B cell (primary cell): Measurements from ENCODE around the gene MEN1. TPM values are rescaled to one million over a fixed set of nuclear protein-coding genes. Genes with fewer than 3 reads are reported as not detected.
A peak's percentile ranks its signal among the peaks of the same experiment; 100 is the strongest.

Source experiments
- ATAC-seq: fragments of 200-7000 bp; cut with Tn5 transposase; one replicate; pipeline ENCODE4 v1.10.0; 2021; ENCODE audit warnings: low read depth, mild to moderate bottlenecking, moderate number of reproducible peaks, moderate library complexity
- CTCF ChIA-PET: fragments of 350-600 bp; sonication (Branson Sonifier 250); formaldehyde crosslinking; loops from one replicate; lab custom pipeline; 2021; ENCODE audit warnings: antibody characterized with exemption, inconsistent platforms; lab: Charles Lee
- POLR2A ChIA-PET: fragments of 350-600 bp; sonication (Branson Sonifier 250); formaldehyde crosslinking; loops from one replicate; lab custom pipeline; 2021; ENCODE audit warnings: antibody characterized with exemption; lab: Charles Lee
- DNase-seq: peaks from one replicate; pipeline ENCODE4 v3.0.0; 2013
- H2AFZ ChIP-seq: 2 replicates; pipeline ENCODE4 v1.6.1; 2012; ENCODE audit warnings: mild to moderate bottlenecking, low read depth, low read length; ENCODE audit not compliant: insufficient read depth, poor library complexity, severe bottlenecking
- H3K27ac ChIP-seq, 2 donors: 1 replicate in 1 of 2; 2 replicates in 1 of 2; pipeline ENCODE4 v1.5.1; 2012 to 2013; ENCODE audit warnings: low read length in 2 of 2, mild to moderate bottlenecking in 2 of 2, moderate library complexity in 1 of 2
- H3K27me3 ChIP-seq, 4 experiments: fragments of 200-600 bp in 1 of 4; sonication (generic) in 1 of 4; replicated peaks in 1 of 4; 1 replicate in 2 of 4; 2 replicates in 2 of 4; pipeline versions ENCODE4 v1.6.1 to v1.7.0; 2013 to 2016; ENCODE audit warnings: low read length in 3 of 4, mild to moderate bottlenecking in 2 of 4, mixed read lengths in 1 of 4, moderate library complexity in 1 of 4; ENCODE audit not compliant: insufficient read depth in 4 of 4, control insufficient read depth in 3 of 4; ENCODE audit errors: control extremely low read depth in 1 of 4
- H3K36me3 ChIP-seq, 2 experiments: replicated peaks in 1 of 2; 1 replicate in 1 of 2; 2 replicates in 1 of 2; pipeline versions ENCODE4 v1.6.1 to v1.7.1; 2013; ENCODE audit warnings: low read length in 1 of 2; ENCODE audit not compliant: insufficient read depth in 2 of 2, control insufficient read depth in 1 of 2; ENCODE audit errors: control extremely low read depth in 1 of 2, extremely low read depth in 1 of 2
- H3K4me1 ChIP-seq, 2 donors: fragments of 200-600 bp in 1 of 2; sonication (generic) in 1 of 2; 1 replicate in 1 of 2; 2 replicates in 1 of 2; pipeline versions ENCODE4 v1.5.1 to v1.6.1; 2013 to 2017; ENCODE audit warnings: low read length in 2 of 2; ENCODE audit not compliant: control insufficient read depth in 2 of 2, insufficient read depth in 2 of 2
- H3K4me2 ChIP-seq: replicated peaks from 2 replicates; pipeline ENCODE3; 2012; ENCODE audit warnings: mild to moderate bottlenecking, low read depth, low read length; ENCODE audit not compliant: poor library complexity, severe bottlenecking
- H3K4me3 ChIP-seq, 5 experiments: fragments of 200-600 bp in 1 of 5; sonication (generic) in 1 of 5; 1 replicate in 3 of 5; 2 replicates in 2 of 5; pipeline versions ENCODE4 v1.5.1 to v1.7.0; 2011 to 2016; ENCODE audit warnings: low read length in 4 of 5, mild to moderate bottlenecking in 4 of 5, low read depth in 2 of 5, control low read depth in 1 of 5, moderate library complexity in 1 of 5; ENCODE audit not compliant: insufficient read depth in 1 of 5; ENCODE audit errors: control extremely low read depth in 1 of 5, extremely low read depth in 1 of 5
- H3K79me2 ChIP-seq: fragments of 200-600 bp; sonication (generic); one replicate; pipeline ENCODE4 v1.6.0; 2016; ENCODE audit warnings: low read length; ENCODE audit not compliant: control insufficient read depth, insufficient read depth
- H3K9ac ChIP-seq: fragments of 200-600 bp; sonication (generic); 2 replicates; pipeline ENCODE4 v1.6.1; 2017; ENCODE audit warnings: mild to moderate bottlenecking, low read length, moderate library complexity
- H3K9me3 ChIP-seq, 3 donors: one replicate each; pipeline versions ENCODE4 v1.6.1 to v1.7.1; 2013; ENCODE audit warnings: low read length in 2 of 3; ENCODE audit not compliant: control insufficient read depth in 2 of 3, insufficient read depth in 1 of 3; ENCODE audit errors: control extremely low read depth in 1 of 3
- H4K20me1 ChIP-seq: 2 replicates; pipeline ENCODE4 v1.6.0; 2012; ENCODE audit warnings: mild to moderate bottlenecking, low read length; ENCODE audit not compliant: insufficient read depth, control insufficient read depth, poor library complexity, severe bottlenecking
- H3K27ac Mint-ChIP-seq: one replicate; pipeline ENCODE4 v1.8.0; 2021; ENCODE audit warnings: mixed read lengths
- H3K27me3 Mint-ChIP-seq: one replicate; pipeline ENCODE4 v1.8.0; 2021; ENCODE audit warnings: mixed read lengths
- H3K4me1 Mint-ChIP-seq: one replicate; pipeline ENCODE4 v1.8.0; 2021; ENCODE audit warnings: mixed read lengths
- H3K4me3 Mint-ChIP-seq: one replicate; pipeline ENCODE4 v1.8.0; 2021; ENCODE audit warnings: mixed read lengths
- H3K9me3 Mint-ChIP-seq: one replicate; pipeline ENCODE4 v1.8.0; 2022; ENCODE audit warnings: mixed read lengths; ENCODE audit not compliant: insufficient read depth
- EZH2 ChIP-seq: IDR thresholded peaks from 2 replicates; pipeline ENCODE4 v1.6.1; 2012; ENCODE audit warnings: borderline replicate concordance, low read depth, mild to moderate bottlenecking, moderate library complexity, low read length; ENCODE audit not compliant: insufficient read depth, poor library complexity, severe bottlenecking
- WGBS: methylation state at CpG from one replicate; pipeline ENCODE4 v1.1.5; 2013; ENCODE audit warnings: missing lambda C conversion rate; ENCODE audit not compliant: insufficient coverage; 5-methylcytosine and 5-hydroxymethylcytosine counted together
- intact Hi-C: fragments of 100-400 bp; cut with micrococcal nuclease; formaldehyde crosslinking; loops from one replicate; pipeline ENCODE4 v1.10.0; 2022
- polyA plus RNA-seq: library from polyadenylated mRNA; depleted of rRNA; stranded (reverse); fragments of >200 nt; gene quantifications from 2 replicates; pipeline ENCODE4 v1.2.3, GENCODE V29; 2012
- total RNA-seq, 2 donors: library from RNA; stranded (reverse); fragments of 120-200 nt in 1 of 2; gene quantifications; 1 replicate in 1 of 2; 2 replicates in 1 of 2; pipeline versions ENCODE4 v1.2.3 to v1.2.4, GENCODE V29; 2013 to 2022
- TF ChIP-seq, protein P1 (sequence below): fragments of 200-600 bp; IDR thresholded peaks from one replicate; pipeline ENCODE4 v1.8.0; 2022; ENCODE audit warnings: antibody characterized with exemption, mild to moderate bottlenecking

The MEN1 gene
- total and polyA plus RNA-seq, 2 donors (not counting 1 experiment from before 2014, with no cell fraction given), result 48.2 to 68.5 TPM

DNA sequence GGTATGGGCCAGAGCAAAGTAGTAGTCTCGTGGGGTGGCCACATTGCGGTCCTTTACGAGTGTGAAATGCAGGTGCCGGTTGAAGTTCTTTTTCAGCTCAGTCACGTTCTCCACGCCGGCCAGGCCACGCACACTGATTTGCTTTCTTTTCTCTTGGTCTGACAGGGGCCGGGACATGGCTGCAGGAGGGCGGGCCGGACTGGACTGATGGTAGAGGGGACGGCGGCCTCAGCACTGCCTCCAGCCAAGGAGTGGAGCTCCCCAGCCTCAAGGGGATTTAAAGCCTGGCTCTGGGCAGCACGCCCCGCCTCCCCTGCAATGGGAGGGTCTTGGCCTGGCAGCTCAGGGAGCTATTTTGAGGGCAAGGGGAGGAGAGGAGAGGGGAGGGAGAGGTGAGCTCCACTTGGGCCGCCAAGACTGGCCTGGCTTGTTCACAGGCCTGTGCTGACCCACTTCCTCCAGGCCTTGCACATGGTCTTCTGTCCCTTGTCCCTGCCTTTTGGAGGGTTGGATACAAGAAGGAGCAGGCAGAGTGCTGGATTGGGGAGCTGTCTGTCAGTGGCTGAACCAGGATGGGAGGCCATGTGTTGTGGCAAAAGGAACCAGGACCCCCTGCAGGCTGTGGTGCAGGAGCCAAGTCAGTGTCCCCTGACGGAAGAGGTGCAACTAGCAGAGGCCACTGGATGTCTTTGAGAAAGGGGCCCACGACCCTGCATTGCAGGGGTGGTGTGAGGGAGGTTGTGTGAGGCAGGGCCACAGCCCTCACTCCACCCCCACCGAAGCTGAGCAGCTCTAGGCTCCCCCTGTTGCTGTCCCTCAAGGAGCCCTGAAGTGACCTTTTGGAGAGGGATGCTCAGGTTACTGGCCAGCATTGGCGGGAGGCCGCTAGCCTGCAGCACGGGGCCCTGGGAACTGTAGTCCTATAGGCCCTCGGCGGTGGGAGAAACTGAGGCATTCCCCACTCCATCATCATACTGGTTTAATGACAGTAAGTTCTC is 50.3 kb downstream of the MEN1 start, which contains the start of gene PYGM:
TSS of gene PYGM (minus strand) at position 253 of the 998 bp plus-strand sequence. CDS start at position 177, 76 bp downstream.
- CTCF ChIA-PET, result interaction anchor here (0.6 to 1.4 kb wide), 7 partner anchors 10 to 26 kb away, joined by 3 to 7 read pairs (median 5); no protein-coding TSS in a partner anchor
- peak within 1 kb of the TSS; percentile 22 for H3K4me2 ChIP-seq
- no peaks in the 10 kb centered on the region for H3K9me3 ChIP-seq
- DNase-seq (no peak), ATAC-seq (no peak)
- peaks cover 0 to 39% of the 10 kb centered on the region in 2 experiments for H3K36me3 ChIP-seq
- intact Hi-C loops, result no loop called here
- WGBS, result 88% methylated on average over 15 of the region's 24 CpGs
- no peaks in the 10 kb centered on the region for H3K9me3 Mint-ChIP-seq
- peaks cover 54 to 69% of the 10 kb centered on the region in 2 donors for H3K4me1 ChIP-seq
- H2AFZ ChIP-seq, result no peak within 1 kb of the TSS
- no peak within 1 kb of the TSS for H3K4me3 Mint-ChIP-seq
- peaks cover 13% of the 10 kb centered on the region for H4K20me1 ChIP-seq
- H3K27ac Mint-ChIP-seq, result peak within 1 kb of the TSS; percentile 91
- peak within 1 kb of the TSS; percentile 49 to 53 for H3K27ac ChIP-seq
- POLR2A ChIA-PET, result interaction anchor here (0.6 to 8.8 kb wide), 5 partner anchors 12 to 60 kb away, joined by 3 to 175 read pairs (median 6); partner anchors contain the start of genes RASGRP2 and SF1
- H3K27me3 ChIP-seq, result no peaks in the 10 kb centered on the region
- H3K27me3 Mint-ChIP-seq, result no peaks in the 10 kb centered on the region
- no peak within 1 kb of the TSS for H3K4me3 ChIP-seq
- peaks cover 61% of the 10 kb centered on the region for H3K79me2 ChIP-seq
- TF ChIP-seq, protein P1, sequence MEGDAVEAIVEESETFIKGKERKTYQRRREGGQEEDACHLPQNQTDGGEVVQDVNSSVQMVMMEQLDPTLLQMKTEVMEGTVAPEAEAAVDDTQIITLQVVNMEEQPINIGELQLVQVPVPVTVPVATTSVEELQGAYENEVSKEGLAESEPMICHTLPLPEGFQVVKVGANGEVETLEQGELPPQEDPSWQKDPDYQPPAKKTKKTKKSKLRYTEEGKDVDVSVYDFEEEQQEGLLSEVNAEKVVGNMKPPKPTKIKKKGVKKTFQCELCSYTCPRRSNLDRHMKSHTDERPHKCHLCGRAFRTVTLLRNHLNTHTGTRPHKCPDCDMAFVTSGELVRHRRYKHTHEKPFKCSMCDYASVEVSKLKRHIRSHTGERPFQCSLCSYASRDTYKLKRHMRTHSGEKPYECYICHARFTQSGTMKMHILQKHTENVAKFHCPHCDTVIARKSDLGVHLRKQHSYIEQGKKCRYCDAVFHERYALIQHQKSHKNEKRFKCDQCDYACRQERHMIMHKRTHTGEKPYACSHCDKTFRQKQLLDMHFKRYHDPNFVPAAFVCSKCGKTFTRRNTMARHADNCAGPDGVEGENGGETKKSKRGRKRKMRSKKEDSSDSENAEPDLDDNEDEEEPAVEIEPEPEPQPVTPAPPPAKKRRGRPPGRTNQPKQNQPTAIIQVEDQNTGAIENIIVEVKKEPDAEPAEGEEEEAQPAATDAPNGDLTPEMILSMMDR, result no peak
- TF ChIP-seq EZH2, result no peak
- peaks cover 61% of the 10 kb centered on the region for H3K4me1 Mint-ChIP-seq
- H3K9ac ChIP-seq, result no peak within 1 kb of the TSS
